IPS DF 4.7 (cell line): ENCODE data around the gene ZBTB25.
"Not testable (repeated sequence)": the region's sequence is repeated elsewhere in the genome, so short reads cannot be mapped to it uniquely, and the experiment has no call there.

Source experiments
- DNase-seq: peaks from one replicate; pipeline ENCODE4 v3.0.0-alpha.2; 2013; ENCODE audit warnings: low spot score; ENCODE audit errors: extremely low read depth

The ZBTB25 gene, protein sequence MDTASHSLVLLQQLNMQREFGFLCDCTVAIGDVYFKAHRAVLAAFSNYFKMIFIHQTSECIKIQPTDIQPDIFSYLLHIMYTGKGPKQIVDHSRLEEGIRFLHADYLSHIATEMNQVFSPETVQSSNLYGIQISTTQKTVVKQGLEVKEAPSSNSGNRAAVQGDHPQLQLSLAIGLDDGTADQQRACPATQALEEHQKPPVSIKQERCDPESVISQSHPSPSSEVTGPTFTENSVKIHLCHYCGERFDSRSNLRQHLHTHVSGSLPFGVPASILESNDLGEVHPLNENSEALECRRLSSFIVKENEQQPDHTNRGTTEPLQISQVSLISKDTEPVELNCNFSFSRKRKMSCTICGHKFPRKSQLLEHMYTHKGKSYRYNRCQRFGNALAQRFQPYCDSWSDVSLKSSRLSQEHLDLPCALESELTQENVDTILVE

DNA sequence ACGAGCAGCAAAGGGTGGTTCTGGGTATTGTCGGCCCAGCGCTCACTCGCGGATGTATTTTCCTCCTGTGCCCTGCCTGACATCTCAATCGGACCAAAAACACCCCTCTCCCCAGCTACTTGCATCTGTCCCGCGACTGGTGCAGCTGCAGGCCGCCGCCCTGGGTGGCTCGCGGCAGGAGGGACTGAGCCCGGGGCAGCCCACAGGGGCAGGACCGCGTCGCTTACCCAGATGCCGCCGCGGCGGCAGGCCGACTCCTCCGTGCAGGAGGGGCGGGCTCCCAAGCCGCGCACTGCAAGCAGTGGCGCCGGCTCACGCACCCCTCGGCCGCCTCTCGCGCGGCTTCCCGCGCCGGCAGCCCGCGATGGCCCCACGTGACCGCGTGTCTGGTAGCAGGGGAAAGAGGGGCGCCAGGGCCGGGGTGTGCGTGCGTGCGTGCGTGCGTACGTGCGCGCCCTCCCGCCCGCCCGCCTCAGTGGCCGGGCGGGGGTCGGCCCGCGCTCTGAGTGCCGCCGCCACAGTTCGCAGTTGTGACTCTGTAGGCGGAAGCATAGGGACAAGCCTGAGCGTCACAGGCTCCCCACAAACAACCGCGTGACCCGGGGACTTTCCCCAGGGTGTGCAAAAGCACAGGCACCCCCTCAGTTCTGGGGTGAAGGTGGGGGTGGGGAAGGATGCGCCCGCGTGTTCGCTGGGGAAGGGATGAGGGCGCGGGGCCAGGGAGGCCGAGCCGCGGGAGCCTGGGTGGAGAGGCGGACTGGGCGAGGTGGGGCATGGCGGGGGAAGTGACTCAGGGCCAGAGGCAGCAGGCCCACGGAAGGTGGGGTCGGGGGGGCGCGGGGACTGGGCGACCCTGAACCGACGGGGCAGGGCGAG lies at the start of gene ZBTB25:
ZBTB25 (minus strand) TSS at position 405 of the 876 bp plus-strand sequence. CDS start 13,305 bp downstream, outside the sequence.
- peak; percentile 36 for DNase-seq

DNA sequence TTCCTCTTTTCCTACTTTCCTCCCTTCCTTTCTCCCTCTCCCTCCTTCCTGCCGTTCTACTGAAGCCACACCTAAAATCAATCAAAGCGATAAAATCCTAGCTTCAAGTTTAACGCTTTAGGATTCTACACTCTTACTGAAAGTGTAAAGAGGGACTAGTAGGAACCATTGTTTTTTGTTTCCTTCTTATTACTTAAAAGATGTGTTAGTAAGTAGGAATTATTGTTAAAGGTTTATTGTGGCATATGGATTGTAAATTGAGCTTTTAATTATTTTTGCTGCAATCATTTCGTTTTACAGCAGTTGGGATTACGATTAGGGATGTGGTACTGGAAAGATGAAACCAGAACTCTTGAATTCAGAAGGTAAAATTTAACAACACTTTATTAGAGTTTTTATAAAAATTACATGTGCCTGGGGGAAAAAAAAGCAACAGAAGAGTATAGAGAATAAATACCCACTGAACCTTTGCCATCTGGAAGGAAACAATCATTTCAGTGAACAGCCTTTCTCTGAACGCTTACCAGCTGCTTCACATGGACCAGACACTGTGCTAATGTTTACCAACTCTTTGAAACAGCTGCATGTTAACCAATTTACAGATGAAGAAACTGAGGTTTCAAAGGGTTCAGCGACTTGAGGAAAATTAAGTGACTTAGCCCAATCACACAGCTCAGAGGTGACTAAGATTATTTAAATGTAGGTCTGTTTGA lies 47.1 kb upstream of the ZBTB25 start:
- no peak for DNase-seq

DNA sequence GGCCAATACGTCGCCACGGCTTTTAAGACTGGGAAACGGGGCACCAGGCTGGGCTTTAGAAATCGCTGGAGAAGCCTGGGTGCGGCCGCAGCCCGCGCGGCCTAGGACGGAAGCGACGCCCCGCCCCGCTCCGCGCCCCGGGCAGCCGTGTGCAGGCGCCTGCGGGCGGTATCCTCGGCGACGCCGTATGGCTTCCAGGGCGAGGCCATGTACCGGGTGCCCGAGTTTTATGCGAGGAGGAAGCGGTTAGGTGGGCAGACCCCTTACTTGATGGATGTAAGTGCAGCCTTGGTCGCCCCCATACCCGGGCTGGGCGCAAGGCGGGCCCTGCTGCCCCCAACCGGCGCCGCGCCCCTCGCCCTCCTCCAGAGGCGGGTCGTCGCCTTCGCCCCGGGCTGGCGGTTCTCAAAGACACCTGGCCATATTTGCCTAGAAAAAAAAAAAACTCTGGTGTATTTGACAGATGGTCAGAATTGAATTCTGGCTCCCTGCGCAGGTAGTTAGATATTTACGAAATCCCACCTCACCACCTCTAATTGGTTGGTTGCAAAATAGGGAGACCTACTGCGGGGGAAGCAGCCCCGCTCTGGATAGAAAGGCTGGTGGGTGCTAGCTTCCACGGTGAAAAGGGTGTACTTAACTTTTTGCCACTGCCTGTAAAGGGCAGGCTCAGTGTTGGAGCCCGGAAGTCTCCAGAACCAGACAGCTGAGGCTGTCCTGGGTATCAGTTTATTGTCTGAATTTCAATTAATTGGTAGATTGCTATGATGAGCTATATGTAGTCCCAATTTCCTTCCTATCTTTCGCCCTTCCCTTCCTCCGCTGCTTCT lies 46.4 kb upstream of the ZBTB25 start, which contains the start of gene PPP1R36:
PPP1R36 (plus strand) TSS at position 171 of the 830 bp plus-strand sequence; CDS start at position 208, 37 bp downstream.
- DNase-seq, result no peak

DNA sequence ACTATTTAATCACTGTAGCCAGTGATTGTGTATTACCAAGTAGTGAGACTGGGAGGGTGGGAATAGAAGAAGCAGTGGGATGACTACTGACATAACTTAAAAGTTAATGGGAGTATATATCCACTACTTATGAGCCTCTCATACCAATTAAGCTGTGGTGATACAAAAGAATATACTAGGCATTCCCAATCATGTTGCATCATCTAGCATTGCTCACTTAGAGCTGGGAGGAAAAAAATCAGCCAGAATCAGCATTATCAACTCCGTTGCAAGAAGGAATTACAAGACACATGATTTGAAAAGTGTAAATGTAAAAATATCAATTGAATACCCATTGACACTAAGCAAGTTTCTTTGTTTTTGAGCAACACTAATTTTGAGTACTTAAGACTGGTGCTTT lies 45.4 kb upstream of the ZBTB25 start:
- DNase-seq, result no peak

DNA sequence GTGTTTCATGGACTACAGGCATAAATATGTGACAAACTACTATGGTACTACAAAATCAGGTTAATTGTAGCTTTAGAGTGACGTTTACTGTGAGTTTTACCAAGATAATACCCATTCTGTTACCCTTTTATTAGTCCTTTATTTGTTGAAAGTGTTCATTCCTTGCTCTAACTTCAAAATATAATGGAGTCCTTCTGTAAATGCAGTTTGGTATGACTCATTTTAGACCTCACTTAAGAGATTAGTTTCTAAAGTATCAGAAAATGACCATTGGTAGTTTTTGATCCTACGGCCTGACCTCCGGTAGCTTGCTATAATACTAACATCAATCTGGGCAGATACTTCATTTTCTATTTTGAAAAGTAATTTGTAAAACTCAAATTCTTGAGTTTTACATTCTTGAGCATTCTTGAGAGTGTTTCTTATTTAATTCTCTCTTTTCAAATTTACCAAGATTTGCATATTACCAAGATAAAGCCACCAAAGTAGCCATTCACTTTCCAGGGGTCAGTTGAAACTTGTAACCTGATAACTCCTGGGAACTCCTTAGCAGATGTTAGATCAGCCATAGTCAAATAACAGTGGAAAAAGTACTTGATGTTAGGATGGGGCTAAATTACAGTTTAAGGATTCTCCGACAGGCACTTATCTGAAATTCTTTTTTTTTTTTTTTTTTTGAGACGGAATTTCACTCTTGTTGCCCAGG lies 41.1 kb upstream of the ZBTB25 start:
- no peak for DNase-seq

DNA sequence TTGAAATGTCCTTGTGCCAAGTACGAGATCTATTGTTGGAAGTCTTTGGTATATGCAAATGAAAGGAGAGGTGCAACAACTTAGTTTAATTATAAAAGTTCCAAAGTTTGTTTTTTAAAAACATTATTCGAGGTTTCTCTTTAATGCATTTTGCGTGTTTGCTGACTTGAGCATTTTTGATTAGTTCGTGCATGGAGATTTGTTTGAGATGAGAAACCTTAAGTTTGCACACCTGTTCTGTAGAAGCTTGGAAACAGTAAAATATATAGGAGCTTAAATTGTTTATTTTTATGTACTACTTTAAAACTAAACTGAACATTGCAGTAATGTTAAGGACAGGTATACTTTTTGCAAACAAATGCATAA lies 39.2 kb upstream of the ZBTB25 start:
- DNase-seq, result no peak

DNA sequence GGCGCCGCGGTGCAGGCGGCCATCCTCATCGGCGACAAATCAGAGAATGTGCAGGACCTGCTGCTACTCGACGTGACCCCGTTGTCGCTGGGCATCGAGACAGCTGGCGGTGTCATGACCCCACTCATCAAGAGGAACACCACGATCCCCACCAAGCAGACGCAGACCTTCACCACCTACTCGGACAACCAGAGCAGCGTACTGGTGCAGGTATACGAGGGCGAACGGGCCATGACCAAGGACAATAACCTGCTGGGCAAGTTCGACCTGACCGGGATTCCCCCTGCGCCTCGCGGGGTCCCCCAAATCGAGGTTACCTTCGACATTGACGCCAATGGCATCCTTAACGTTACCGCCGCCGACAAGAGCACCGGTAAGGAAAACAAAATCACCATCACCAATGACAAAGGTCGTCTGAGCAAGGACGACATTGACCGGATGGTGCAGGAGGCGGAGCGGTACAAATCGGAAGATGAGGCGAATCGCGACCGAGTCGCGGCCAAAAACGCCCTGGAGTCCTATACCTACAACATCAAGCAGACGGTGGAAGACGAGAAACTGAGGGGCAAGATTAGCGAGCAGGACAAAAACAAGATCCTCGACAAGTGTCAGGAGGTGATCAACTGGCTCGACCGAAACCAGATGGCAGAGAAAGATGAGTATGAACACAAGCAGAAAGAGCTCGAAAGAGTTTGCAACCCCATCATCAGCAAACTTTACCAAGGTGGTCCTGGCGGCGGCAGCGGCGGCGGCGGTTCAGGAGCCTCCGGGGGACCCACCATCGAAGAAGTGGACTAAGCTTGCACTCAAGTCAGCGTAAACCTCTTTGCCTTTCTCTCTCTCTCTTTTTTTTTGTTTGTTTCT lies 38.6 kb upstream of the ZBTB25 start:
- DNase-seq, result no peak

DNA sequence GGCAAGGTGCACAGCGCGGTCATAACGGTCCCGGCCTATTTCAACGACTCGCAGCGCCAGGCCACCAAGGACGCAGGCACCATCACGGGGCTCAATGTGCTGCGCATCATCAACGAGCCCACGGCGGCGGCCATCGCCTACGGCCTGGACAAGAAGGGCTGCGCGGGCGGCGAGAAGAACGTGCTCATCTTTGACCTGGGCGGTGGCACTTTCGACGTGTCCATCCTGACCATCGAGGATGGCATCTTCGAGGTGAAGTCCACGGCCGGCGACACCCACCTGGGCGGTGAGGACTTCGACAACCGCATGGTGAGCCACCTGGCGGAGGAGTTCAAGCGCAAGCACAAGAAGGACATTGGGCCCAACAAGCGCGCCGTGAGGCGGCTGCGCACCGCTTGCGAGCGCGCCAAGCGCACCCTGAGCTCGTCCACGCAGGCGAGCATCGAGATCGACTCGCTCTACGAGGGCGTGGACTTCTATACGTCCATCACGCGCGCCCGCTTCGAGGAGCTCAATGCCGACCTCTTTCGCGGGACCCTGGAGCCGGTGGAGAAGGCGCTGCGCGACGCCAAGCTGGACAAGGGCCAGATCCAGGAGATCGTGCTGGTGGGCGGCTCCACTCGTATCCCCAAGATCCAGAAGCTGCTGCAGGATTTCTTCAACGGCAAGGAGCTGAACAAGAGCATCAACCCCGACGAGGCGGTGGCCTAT lies 37.8 kb upstream of the ZBTB25 start:
- DNase-seq, result no peak

DNA sequence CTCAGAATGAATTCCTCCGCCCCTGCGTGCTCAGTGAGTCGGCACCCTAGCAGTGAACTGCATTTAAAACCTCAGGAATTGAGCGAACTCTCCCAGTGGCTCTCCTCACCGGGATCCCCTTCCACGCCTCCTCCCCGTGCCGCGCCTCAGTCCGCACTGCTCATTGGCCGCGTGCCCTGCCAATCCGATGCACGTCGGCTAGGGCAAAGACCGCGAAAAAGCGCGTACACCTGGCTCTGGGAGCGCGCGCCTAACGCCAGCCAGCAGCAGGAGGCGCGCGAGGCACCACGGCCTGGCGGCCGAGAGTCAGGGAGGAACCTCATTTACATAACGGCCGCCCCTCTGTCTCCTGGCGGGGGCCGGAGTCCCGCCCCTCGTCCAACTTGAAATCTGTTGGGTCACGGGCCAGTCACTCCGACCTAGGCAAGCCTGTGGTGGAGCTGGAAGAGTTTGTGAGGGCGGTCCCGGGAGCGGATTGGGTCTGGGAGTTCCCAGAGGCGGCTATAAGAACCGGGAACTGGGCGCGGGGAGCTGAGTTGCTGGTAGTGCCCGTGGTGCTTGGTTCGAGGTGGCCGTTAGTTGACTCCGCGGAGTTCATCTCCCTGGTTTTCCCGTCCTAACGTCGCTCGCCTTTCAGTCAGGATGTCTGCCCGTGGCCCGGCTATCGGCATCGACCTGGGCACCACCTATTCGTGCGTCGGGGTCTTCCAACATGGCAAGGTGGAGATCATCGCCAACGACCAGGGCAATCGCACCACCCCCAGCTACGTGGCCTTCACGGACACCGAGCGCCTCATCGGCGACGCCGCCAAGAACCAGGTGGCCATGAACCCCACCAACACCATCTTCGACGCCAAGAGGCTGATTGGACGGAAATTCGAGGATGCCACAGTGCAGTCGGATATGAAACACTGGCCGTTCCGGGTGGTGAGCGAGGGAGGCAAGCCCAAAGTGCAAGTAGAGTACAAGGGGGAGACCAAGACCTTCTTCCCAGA lies 36.9 kb upstream of the ZBTB25 start, which contains the start of gene HSPA2:
HSPA2 (plus strand) TSS at position 534 of the 995 bp plus-strand sequence; CDS start at position 643, 109 bp downstream.
- peak; percentile 93 for DNase-seq

DNA sequence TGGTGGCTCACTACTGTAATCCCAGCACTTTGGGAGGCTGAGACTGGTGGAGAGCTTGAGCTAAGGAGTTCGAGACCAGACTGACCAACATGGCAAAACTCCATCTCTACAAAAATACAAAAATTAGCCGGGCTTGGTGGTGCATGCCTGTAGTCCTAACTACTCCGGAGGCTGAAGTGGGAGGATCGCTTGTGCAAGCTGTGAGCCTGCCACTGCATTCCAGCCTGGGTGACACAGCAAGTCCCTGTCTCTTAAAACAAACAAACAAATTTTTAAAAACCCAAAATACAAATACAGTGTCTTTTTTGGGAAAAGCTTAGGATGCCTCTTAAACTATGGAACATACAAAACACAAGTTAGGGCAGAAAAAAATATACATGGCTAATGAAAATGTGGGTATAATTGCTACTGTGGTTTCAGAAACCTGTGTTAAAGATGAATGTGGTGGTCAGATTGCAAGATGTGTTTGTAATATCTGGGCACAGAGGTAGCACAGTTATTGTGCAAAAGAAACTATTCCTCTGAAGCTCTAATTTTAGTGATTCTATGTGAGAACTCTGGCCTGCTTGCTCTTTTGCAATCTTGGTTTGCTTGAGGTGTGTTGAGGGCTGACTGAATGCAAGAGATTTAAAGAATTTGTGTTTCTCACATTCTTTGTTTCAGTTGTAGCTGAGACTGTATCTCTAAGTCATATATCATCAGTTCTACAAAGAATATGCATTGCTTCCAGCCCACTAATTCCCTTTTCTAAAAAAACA lies 33.0 kb upstream of the ZBTB25 start:
- DNase-seq, result no peak

DNA sequence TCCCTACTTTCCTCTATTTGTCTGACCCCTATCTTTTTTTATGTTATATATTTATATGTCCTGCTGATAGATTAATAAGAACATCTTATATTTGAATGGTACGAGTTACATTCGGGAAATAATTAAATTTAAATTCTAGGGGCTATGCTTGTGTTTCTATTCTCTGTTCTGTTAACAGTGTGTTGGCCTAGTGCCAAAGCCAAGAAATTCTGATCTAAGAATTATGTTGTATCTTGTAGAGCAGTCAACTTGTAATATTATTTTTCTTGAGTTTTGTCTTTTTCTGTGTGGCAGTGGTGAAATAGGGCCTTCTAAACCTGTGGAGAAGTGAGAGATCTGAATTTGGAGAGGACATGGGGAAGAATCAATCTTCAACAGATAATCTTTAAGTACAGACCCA lies 27.9 kb upstream of the ZBTB25 start:
- no peak for DNase-seq

DNA sequence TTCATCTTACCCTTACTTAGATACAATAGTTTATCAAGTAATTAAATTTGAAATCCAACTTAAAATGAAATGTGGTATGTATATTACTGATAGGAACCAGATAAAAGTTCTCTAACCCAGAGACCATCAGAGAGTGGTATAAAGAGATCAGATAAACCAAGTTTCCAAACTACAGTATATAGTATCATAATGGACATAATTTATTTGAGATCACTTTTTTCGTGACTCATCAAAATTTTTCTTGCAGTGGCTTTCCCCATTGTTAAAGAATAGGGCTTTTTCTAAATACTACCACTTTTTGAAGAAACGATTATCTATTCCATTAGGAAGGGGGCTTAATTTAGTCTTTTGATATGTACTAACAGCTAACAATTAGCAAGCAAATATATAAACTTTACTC lies 21.7 kb upstream of the ZBTB25 start:
- no peak for DNase-seq

DNA sequence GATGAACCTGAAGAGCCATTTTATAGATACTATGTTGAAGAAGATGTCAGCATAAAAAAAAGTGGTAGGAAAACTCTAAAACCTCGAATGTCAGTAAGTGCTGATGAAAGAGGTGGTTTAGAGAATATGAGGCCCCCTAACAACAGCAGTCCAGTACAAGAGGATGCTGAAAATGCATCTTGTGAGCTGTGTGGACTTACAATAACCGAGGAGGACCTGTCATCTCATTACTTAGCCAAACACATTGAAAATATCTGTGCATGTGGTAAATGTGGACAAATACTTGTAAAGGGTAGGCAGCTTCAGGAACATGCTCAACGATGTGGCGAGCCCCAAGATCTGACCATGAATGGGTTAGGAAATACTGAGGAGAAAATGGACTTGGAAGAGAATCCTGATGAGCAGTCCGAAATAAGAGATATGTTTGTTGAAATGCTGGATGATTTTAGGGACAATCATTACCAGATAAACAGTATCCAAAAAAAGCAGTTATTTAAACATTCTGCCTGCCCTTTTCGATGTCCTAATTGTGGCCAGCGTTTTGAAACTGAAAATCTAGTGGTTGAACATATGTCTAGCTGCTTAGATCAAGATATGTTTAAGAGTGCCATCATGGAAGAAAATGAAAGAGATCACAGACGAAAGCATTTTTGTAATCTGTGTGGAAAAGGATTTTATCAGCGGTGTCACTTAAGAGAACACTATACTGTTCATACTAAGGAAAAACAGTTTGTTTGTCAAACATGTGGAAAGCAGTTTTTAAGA lies 19.1 kb upstream of the ZBTB25 start:
- no peak for DNase-seq

DNA sequence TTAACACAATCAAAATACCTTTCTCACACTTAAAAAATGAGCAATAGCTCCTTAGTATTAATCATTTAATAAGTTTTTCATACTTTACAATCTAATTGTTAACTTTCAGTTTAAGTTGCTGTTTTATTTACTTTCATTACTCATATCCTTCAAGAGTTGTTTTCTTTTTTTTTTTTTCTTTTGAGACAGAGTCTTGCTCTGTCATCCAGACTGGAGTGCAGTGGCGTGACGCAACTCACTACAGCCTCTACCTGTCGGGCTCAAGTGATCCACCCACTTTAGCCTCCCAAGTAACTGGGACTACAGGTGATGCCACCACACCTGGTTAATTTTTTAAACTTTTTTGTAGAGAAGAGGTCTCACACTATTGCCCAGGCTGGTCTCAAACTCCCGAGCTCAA lies 17.1 kb upstream of the ZBTB25 start:
- no peak for DNase-seq

DNA sequence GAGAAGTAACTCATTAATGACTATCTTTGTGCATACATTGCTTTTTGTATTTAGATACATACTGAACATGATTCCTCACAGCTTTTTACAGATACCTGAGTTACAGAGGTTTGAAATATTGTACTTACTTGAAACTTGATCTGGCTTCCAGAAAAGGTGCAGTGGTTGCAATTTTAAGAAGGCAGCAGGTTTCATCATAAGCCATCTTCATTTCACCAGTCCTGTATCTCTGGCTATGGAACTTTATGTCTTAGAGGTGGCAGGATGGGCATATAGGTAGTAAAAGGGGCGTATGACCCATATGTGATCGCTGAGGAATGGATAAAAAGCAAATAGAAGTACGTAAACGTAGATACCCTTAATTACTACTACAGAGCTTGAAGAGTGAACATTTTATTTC lies 14.6 kb upstream of the ZBTB25 start:
- DNase-seq, result no peak

DNA sequence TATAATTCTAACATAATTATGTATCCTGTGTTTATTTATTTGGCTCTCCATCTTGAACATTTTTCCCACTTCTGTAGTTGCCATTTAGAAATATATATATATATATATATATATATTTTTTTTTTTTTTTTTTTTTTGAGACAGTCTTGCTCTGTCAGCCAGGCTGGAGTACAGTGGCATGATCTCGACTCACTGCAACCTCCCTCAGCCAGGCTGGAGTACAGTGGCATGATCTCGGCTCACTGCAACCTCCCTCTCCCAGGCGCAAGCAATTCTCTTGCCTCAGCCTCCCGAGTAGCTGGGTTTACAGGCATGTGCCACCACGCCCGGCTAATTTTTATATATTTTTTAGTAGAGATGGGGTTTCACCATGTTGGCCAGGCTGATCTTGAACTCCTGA lies 14.0 kb upstream of the ZBTB25 start:
- DNase-seq, result not testable (repeated sequence)
